ENCODE results near the gene NKX6-2. TPM values are rescaled to one million over a fixed set of nuclear protein-coding genes. Genes with fewer than 3 reads are reported as not detected.
A peak's percentile ranks its signal among the peaks of the same experiment; 100 is the strongest.
"Not testable (repeated sequence)": the region's sequence is repeated elsewhere in the genome, so short reads cannot be mapped to it uniquely, and the experiment has no call there.

NKX6-2 gene
- total RNA-seq, 1 donor from 2014 or later: not detected

DNA sequence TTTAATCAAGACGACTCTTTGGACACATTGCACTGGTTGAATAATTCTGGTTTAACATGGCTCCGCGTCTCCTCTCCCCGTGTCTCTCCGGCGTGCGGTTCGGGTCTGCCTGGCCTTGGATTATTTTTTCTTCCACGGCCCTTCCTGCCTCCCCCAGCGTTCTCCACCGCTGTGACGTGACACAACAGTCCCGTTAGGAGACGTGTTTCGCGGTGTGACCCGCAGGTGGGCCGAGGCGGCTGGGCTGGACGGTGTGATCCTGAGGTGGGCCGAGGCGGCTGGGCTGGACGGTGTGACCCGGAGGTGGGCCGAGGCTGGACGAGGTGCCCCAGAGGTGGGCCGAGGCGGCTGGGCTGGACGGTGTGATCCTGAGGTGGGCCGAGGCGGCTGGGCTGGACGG, 12.0 kb upstream of the NKX6-2 start:
- DNase-seq (ENCODE audit: low read depth in 2 of 2): not testable (repeated sequence)

DNA sequence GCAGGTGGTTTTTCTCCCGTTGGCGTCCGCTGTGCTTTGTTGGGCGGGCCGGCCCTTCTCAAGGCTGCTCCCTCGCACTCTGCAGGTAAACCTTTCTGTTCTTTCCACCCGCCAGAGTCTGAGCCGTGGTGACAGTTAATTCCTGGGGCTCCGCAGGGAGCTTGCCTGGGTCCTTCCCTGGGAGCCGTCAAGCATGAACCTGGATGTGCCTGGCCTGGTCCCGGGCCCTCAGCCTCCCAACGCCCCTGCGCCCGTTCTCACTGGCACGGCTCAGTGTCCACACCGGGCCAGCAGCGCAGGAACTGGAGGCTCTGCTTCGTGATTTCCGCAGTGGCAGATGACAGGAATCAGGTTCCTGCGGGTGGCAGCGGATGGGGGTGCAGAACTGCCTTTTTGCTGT, 10.9 kb upstream of the NKX6-2 start:
- DNase-seq (ENCODE audit: low read depth in 2 of 2): no peak

DNA sequence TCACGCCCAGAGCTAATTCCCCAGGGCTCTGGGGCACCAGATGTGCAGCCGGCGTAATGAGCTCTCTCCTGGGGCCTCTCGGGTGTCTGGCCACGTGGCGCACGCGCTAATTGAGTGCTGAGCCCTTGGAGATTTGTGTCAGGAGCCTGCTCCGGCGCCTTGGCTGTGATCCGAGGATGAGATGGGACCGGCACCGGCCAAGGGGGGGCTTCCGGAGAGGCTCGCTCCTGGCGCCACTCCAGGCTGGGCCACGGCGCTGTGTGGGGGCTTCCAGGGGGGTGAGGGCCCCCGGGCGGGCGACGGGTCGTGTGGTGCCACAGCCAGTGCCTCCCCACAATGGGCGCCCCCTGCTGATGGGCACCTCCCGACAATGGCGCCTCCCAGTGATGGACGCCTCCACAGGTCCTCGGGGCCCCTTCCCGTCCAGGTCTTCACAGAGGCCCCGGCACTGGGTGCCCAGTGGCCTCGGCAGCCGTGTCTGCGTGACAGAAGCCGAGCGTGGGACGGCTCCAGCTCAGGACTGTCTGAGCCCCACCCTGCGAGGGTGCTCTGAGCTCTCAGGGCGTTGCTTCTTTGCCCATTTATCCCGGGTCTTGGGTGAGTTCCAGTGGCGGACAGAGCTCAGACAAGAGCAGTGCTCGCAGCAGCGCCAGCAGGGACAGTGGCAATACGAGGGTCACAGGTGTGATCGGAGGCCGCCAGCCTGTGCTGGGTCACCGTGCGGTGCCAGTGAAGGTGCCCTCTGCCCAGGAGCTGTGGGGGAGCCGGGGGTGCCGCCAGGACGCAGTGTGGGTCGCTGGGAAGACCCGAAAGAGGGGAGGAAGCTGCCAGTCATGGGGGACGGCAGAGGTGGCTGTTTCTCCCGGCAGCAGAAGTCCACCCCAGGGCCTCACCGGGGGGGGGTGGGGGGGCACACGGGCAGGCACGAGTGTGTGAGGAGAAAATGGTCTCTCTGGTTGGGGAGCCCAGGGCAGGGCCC, 8.2 kb upstream of the NKX6-2 start:
- DNase-seq (ENCODE audit: low read depth in 2 of 2): no peak

DNA sequence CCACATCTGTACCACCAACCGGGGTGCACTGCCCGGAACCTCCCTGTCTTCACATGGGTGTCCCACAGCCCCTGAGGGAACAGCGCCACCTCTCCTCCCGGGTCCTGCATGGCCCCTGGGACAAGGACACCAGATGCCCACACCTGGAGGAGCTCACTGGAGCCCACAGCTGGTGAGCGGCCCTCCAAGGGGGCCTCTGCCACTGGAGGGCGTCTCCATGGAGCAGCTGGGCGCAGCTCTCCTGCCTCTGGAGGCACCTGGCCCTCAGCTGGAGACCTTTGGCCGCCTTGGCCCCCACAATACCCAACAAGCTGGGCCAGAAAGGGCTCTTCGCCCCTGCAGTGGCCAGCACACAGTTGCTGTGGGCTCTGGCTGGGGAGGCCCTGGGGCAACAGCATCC, 7.3 kb upstream of the NKX6-2 start:
- DNase-seq (ENCODE audit: low read depth in 2 of 2): no peak

DNA sequence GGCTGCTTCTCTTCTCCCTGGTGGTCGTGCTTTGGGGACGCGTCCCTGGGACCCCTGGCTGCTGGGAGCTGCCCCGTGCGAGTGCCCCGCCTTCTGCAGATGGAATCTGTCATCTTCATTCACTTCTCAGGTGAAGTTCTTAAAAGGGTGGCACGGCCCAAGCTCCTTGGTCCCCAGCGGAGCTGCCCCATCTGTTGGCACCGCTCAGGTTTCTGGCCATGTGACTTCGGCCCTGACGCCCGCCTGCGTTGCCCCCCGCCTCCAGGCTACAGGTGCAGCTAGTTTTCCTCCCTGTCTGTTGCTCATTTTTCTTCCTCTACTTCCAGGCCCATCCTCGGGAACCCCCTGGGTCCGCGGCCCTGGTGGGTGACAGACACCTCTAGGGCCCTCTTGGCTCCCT, 6.8 kb upstream of the NKX6-2 start:
- no peak for DNase-seq (ENCODE audit: low read depth in 2 of 2)

DNA sequence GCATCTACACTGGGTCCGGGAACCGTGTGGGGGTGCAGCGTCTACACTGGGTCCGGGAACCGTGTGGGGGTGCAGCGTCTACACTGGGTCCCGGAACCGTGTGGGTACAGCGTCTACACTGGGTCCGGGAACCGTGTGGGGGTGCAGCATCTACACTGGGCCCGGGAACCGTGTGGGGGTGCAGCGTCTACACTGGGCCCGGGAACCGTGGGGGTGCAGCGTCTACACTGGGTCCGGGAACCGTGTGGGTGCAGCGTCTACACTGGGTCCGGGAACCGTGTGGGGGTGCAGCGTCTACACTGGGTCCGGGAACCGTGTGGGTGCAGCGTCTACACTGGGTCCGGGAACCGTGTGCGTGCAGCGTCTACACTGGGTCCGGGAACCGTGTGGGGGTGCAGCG, 6.2 kb upstream of the NKX6-2 start:
- not testable (repeated sequence) for DNase-seq (ENCODE audit: low read depth in 2 of 2)

DNA sequence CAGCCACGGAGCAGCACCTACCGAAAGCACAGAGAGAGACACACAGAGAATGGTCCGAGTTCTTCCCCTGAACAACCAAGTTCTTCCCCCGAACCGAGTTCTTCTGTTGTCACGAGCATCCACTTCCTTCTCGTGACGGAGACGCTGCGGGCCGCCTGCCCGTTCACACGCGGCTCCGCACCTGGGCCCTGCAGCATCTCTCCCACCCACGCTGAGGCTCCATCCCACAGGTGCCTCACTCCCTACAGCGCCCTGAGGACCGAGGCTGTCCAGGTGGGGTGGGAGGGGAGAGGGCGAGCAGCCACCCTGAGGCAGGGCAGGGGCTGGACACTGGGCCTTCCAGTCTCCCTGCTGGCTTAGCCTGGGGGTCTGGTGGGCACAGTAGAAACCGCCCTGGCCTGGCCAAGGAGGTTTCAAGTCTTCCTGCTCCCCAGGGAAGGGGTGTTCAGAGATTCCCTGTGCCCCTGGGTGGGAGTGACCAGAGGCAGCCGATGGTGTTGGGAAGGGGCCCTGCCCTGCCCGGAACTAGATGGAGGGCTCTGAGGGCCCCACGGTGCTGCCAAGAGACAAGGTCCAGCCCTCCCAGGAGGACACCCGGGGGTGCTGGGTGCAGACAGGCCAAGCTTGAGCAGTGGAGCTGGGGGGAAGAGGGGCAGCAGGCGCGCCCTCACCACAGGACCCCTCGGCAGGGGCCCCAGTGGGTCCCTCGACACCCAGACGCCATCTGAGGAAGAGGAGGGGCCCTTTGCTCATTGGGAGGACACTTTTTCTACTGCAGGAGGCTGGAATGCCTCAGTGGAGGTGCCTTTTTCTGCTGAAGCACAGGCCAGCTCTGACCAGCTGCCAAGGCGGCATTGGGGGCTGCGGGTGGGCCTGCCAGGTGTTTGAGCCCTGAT, 5.2 kb upstream of the NKX6-2 start:
- DNase-seq (ENCODE audit: low read depth in 2 of 2): no peak

DNA sequence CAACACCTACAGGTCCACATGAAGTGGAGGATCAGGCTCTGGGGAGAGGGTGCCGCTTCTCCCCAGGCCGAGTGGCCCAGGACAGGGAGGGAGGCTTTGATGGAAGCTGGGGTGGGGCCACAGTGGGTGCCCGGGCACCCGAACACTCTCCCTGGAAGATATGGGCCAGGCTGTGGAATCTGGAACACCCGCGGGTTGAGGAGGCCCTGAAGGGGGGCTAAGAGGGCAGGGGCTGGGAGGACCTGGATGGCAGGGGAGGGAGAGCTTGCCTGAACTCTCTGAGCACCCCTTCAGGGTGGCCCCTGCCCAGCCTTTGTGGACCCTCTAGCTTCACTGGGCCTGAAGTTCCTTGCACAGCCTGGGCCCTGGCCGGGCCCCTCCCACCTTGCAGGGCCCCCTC, 4.5 kb upstream of the NKX6-2 start:
- no peak for DNase-seq (ENCODE audit: low read depth in 2 of 2)

DNA sequence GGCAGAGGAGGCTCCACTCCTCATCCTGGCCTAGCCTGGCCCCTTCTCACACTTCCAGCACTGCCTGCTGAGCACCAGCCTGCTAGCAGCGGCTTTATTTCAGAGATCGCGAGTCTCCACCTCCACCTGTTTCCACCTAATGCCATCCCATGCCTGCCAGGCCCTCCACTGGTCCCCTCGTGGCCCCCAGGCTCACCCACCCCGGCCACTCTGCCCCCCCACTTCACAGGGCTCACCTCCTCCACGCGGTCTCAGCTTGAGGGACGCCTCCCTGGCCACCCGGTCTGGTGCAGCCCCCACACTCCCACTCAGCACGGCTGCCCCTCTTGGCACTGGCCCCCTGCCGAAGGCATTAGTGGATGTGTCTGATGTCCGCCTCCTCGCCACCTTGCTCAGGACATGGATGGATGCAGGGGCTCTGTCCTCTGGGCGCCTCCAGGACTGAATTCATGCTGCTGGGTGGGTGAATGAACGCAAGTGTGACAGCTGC, 3.8 kb upstream of the NKX6-2 start:
- DNase-seq (ENCODE audit: low read depth in 2 of 2): no peak

DNA sequence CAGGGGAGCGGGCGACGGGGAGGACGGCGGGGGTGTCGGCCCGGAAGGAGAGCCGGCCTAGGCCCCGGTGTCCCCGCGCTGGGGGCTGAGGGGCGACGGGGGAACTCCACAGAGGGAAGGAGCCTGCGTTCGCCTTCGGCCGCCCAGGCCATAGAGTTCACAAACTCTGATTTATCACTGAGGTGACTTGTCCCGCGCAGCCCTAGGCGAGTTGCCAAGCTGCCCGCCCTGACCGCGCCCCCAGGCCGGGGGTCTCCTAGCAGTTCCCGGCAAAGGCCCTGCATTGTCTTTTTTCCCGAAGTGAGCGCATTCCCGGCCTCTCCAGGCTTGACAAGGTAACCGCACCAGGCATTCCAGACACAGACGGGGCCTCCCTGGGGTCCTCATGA, 2.9 kb upstream of the NKX6-2 start:
- DNase-seq (ENCODE audit: low read depth in 2 of 2): no peak

DNA sequence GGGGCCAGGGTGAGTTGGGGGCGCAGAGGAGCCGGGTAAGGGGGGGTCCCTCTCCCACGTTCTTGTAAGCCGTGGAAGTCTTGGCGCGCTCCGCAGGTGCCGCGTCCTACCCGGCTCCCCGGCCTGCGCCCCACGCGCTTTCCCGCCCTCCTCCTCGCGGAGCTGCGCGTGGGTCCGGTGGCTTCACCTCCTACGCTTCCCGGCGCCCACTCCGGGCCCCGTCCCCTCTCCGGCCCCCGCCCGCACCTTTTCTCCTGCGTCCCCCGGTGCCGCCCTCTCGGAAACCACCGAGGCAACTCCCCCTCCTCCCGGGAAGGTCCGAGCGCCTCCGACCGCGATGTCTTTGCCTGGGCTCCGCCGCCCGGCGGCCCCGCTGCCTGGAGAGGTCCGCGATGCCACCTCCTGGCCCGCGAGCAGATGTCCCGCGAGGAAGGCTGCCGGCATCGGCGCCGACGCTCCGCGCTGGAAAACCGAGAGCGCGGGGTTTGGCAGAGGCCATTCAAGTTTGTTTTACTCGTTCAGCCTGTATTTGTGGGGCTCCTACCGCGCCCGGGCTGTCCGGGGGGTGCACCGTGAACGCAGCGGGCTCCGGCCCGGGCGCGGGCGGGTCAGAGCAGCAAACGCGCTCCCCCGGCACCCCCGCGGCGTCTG, 2.4 kb upstream of the NKX6-2 start:
- peak in 1 of 2 donors; percentile 18 for DNase-seq (ENCODE audit: low read depth in 2 of 2)

DNA sequence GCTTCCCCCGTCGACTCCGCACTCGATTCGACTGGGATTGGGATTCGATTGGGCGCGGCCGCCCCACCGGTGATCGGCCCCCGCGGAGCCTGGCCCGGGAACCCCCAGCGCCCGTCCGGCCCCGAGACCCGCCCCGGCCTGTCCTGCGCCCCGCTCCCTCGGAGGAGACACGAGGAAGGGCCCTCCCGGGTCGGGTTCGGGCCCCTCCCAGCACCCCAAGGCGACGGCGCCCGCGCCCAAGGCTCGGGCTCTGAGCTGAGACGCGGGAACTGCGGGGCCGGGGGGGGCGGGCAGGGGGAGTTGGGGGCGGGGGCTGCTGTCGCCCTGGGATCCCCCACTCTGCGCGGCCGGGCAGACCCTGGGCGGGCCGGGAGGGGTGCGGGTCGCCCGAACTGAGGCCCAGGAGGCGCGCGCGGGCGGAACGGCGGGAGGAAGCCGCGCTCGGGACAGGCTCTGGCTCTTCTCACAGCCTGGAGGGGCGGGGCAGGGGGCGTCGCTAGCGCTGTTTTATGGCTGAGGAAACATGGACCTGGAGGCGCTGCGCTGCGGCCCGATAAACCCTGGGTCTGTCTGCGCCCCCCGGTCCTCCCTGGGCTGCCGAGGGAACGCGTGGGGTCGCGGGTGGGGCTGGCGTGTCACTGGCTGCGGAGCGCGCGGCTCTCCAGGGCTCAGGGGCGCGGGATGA, 1.7 kb upstream of the NKX6-2 start:
- DNase-seq (ENCODE audit: low read depth in 2 of 2): peak in 1 of 2 donors; percentile 6

DNA sequence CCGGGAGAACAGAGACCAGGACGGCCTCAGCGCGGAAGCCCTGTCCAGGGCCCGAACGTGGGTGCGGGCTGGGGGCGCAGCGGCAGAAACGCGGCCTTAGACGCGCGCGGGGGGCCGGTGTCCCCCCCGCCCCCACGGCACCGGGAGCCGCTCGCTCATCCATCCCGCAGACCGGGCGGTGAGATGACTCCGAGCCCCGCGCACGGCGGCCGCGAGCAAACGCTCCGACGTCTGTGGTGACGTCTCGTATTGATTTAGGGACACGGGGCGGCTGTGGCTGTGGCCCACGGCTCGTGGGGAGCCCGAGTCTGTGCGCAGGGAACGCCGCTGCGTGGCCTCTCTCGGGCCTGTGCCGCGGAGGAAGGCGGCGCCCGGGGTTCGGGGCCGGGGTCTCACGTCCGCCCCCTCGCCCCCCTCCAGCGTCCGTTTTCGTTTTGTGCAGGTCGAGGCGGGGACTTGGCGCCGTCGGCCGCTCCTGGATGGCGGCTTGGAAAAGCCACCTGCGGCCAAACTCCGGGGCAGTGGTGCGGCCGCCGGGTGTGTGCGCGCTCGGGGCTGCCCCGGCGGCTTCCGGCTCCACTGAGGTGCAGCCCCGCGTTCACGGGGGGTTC, 1.0 kb upstream of the NKX6-2 start:
- no peak for DNase-seq (ENCODE audit: low read depth in 2 of 2)

DNA sequence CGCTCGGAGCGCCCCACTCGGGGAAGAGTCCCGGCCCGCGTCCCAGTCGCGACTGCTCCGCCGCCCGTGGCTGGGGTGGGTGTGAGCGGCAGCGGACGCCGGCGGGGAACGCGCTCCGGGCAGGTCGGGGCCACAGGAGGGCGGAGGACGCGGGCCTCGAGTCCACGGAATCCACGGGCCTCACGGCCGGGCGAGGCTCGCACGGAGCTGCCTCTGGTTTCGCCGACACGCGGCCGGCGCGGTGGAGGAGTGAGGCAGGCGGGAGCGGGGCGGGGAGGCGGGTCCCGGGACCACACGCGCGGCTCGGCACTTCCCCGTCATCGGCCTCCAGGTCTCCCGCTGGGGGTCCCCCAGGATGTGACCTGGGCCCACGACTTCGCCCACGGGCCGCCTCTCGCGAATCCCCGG, 533 bp upstream of the NKX6-2 start:
- DNase-seq (ENCODE audit: low read depth in 2 of 2): no peak

DNA sequence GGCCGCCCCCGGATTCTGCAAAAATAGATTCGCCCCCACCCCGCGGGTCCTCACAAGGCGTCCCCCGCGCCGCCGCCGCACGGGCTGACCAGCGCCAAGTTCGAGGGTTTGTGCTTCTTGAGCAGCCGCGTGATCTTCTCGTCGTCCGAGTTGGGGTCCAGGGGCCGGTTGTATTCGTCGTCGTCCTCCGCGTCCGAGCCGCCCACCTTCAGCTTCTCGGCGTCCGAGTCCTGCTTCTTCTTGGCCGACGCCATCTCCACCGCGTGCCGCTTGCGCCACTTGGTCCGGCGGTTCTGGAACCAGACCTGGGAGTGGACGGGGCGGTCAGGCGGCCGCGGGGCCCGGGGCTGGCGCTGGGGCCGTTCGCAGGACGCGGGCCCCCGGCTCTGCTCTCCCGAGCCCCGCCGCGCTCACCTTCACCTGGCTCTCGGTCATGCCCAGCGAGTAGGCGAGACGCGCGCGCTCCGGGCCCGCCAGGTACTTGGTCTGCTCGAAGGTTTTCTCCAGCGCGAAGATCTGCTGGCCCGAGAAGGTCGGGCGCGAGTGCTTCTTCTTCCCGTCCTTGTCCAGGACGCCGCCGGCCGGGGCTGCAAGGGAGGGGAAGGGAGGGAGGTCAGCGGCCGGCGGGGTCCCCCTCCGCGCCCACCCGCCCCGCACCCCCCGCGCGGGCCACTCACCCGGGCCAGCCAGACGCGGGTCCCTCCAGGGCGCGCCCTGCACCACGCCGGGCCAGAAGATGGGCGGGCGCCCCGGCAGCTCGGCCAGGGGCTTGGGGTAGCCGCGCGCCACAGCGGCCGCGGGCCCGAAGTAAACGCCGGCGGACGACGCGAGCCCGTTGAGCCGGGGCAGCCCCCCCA, 853 bp downstream of the NKX6-2 start:
- DNase-seq (ENCODE audit: low read depth in 2 of 2): no peak

DNA sequence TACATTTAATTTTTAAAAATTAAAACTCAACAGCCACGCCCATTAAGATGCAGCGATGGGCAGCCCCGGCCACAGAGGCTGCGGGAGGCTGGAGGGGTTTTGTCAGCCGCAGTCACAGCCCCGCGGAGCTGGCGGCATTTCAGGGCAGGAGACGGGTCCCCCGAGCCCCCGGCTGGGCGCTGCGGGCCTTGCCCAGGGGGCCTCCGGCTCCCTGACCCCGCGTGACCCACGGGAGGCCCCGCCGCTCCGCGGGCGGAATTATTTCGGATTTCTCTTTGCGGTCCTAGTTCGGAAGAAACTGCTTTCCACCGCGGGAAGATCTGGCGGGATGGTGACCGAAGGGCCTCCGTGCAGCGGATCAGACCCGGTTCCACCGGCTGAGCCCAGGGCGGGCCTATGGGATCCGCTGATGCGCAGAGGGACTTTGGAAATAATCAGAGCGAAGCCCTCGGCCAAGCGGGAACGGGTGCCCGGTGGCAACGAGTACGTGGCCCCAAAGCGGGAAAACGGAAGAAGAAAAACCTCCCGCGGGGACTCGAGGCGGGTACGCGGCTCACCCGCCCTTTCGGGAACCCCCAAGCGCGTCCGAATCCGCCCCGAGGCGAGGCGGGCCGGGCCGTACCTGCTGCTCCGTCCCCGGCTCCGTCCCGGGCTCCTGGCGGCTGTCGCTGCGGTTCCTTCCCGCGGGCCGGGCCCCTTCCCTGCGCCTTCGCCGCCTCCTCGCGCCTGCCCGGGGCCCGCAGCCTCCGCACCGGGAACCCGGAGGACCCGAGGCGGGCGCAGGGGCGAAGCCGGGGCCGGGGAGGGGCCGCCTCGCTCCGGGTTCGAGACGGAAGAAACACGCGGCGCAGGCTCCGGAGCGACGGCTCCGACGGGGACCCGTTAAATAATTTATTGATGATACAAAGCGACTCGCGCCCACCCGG, 1.7 kb downstream of the NKX6-2 start:
- no peak for DNase-seq (ENCODE audit: low read depth in 2 of 2)

DNA sequence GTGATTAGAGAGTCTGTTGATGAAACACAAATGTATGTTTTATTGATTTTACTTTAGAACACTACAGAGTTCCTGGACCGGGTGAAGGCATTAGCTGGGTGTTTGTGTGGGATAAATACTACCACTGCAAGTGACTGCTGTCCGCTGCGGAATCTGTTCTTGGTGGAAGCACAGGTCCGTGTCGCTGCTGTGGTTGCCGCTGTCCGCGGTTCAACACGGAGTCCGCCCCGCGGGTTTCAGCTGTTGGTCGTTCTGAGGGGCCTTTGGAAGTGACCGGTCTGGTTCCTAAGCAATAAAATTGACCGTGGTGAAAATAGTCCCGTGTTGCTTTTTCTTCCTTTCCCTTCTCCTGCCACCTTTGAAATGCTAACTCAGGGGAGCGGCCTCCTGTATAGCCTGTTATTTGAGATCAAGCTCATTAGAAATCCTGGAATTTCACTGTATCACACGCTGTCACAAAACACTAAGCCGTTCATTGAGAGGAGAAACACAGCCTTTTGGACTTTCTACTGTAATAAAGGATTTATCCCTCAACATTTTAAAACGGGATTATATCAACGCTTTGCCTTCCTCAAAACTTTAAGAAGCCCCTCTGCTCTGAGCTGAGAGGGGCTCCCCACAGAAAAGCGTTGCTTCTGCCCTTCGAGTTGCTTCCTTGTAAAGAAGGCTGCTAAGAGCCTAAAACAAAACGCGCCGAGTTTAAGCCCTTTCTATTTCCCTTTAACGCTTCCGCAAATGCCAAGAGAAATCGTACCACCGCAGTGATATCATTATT, 2.6 kb downstream of the NKX6-2 start:
- DNase-seq (ENCODE audit: low read depth in 2 of 2): no peak

DNA sequence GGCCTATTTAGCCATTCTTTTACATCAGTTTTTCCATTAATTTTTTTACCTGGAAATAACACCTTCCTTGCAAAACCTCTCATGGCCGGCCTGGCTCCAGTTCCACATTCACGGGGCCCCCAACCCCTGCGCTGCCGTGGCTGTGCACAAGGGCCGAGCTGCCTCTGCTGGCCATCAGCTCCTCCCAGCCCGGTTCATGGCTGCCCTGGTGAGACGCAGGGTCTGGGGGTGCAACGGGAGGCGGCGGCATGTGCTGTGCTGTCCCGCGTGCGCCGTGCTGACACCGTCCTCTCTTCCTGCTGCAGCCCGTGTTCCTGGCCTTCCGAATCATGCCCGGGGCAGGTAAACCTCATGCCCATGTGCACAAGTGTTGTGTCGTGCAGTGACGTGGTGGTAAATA, 4.4 kb downstream of the NKX6-2 start:
- no peak for DNase-seq (ENCODE audit: low read depth in 2 of 2)
